A549 (cell line): ENCODE results near the gene PLEKHA4. TPM values are rescaled to one million over a fixed set of nuclear protein-coding genes. Genes with fewer than 3 reads are reported as not detected.
"Not testable (repeated sequence)": the region's sequence is repeated elsewhere in the genome, so short reads cannot be mapped to it uniquely, and the experiment has no call there.

ENCODE experiments used
- ATAC-seq, 2 experiments: fragments of 200-7000 bp in 1 of 2; fragments of >200 bp in 1 of 2; cut with Nextera tagmentation in 1 of 2; cut with Tn5 transposase in 1 of 2; 3 replicates each; pipeline versions ENCODE4 v1.8.0 to v1.9.1; 2018 to 2020; ENCODE audit warnings: mild to moderate bottlenecking in 1 of 2, moderate library complexity in 1 of 2
- CTCF ChIA-PET: fragments of 300-600 bp; sonication (Branson Sonifier 250); formaldehyde crosslinking; extraction: SDS; loops from one replicate; lab custom pipeline; 2021; ENCODE audit warnings: antibody characterized with exemption, inconsistent platforms; lab: Yijun Ruan, JAX
- POLR2A ChIA-PET: fragments of 350-600 bp; formaldehyde crosslinking; extraction: SDS; loops from one replicate; lab custom pipeline; 2021; ENCODE audit warnings: antibody characterized with exemption, inconsistent platforms; lab: Yijun Ruan, JAX
- DNase-seq, 2 experiments: peaks; one replicate each; pipeline versions ENCODE4 v3.0.0 to v3.0.0-alpha.2; 2011 to 2016; ENCODE audit warnings: low read depth in 1 of 2, low spot score in 1 of 2
- FAIRE-seq: peaks from 2 replicates; lab custom pipeline; 2011; peaks lifted over from hg19 to GRCh38; lab: Jason Lieb, UNC
- H3K27ac ChIP-seq, 2 experiments: fragments of >200 bp; sonication (Bioruptor Twin); formaldehyde crosslinking; 3 replicates each; pipeline ENCODE4 v1.5.1; 2016 to 2017
- H3K4me1 ChIP-seq: fragments of >200 bp; sonication (Bioruptor Twin); formaldehyde crosslinking; 3 replicates; pipeline ENCODE4 v1.6.1; 2016
- H3K4me2 ChIP-seq: fragments of >200 bp; sonication (Bioruptor Twin); formaldehyde crosslinking; 3 replicates; pipeline ENCODE4 v1.6.1; 2016
- H3K4me3 ChIP-seq: fragments of >200 bp; sonication (Bioruptor Twin); formaldehyde crosslinking; 3 replicates; pipeline ENCODE4 v1.5.1; 2016
- H3K9me3 ChIP-seq: fragments of >200 bp; sonication (Bioruptor Twin); formaldehyde crosslinking; 3 replicates; pipeline ENCODE4 v1.6.1; 2016
- CTCF ChIP-seq: fragments of >200 bp; sonication (Bioruptor Twin); formaldehyde crosslinking; IDR thresholded peaks from 3 replicates; pipeline ENCODE4 v1.5.1; 2016
- FOSB ChIP-seq: fragments of 250-450 bp; sonication (Bioruptor Pico); IDR thresholded peaks from 2 replicates; pipeline ENCODE4 v1.5.0; 2020; ENCODE audit warnings: mild to moderate bottlenecking, moderate library complexity
- HDAC2 ChIP-seq: fragments of 200-600 bp; sonication (generic); IDR thresholded peaks from 2 replicates; pipeline ENCODE4 v1.6.1; 2016
- HOXA7 ChIP-seq: fragments of 250-450 bp; sonication (Bioruptor Pico); IDR thresholded peaks from 2 replicates; pipeline ENCODE4 v1.5.0; 2020; ENCODE audit warnings: mild to moderate bottlenecking, moderate library complexity
- HOXB5 ChIP-seq: fragments of 250-450 bp; sonication (Bioruptor Pico); IDR thresholded peaks from 2 replicates; pipeline ENCODE4 v1.5.0; 2020; ENCODE audit warnings: mild to moderate bottlenecking, moderate library complexity
- JUN ChIP-seq, 2 experiments: fragments of >200 bp; sonication (Bioruptor Twin); formaldehyde crosslinking; IDR thresholded peaks; 2 replicates in 1 of 2; 3 replicates in 1 of 2; pipeline ENCODE4 v1.6.1; 2016 to 2017
- JUNB ChIP-seq: fragments of >200 bp; sonication (Bioruptor Twin); formaldehyde crosslinking; IDR thresholded peaks from 2 replicates; pipeline ENCODE4 v1.6.1; 2016
- KDM5A ChIP-seq: fragments of 200-600 bp; sonication (generic); IDR thresholded peaks from 2 replicates; pipeline ENCODE4 v1.6.1; 2016; ENCODE audit warnings: antibody characterized with exemption, mild to moderate bottlenecking
- MAZ ChIP-seq: fragments of 150-350 bp; IDR thresholded peaks from 2 replicates; pipeline ENCODE4 v1.6.1; 2014; ENCODE audit warnings: antibody characterized with exemption, low read depth, low read length, borderline replicate concordance
- NR3C1 ChIP-seq: fragments of >200 bp; sonication (Bioruptor Twin); formaldehyde crosslinking; IDR thresholded peaks from 3 replicates; pipeline ENCODE4 v1.6.1; 2017
- POLR2A ChIP-seq: IDR thresholded peaks from 2 replicates; pipeline ENCODE4 v1.6.1; 2012; ENCODE audit warnings: mild to moderate bottlenecking, low read length
- POLR2AphosphoS2 ChIP-seq: conservative IDR thresholded peaks from 2 replicates; pipeline ENCODE4 v1.6.1; 2012; ENCODE audit warnings: low read length, improper control_type of control experiment, inconsistent platforms
- RARB ChIP-seq: fragments of 250-450 bp; sonication (Bioruptor Pico); IDR thresholded peaks from 2 replicates; pipeline ENCODE4 v1.8.0; 2021; ENCODE audit warnings: mild to moderate bottlenecking, moderate library complexity
- RFX5 ChIP-seq: fragments of 450-650 bp; IDR thresholded peaks from 2 replicates; pipeline ENCODE4 v1.7.1; 2014; ENCODE audit warnings: antibody characterized with exemption, mild to moderate bottlenecking, moderate library complexity
- RNF2 ChIP-seq: fragments of 200-600 bp; sonication (generic); IDR thresholded peaks from 2 replicates; pipeline ENCODE4 v1.6.1; 2016; ENCODE audit warnings: low read depth, mild to moderate bottlenecking, antibody characterized with exemption, moderate library complexity, borderline replicate concordance
- TFCP2L1 ChIP-seq: fragments of 250-450 bp; sonication (Bioruptor Pico); IDR thresholded peaks from 2 replicates; pipeline ENCODE4 v1.5.0; 2021; ENCODE audit warnings: mild to moderate bottlenecking
- TP53 ChIP-seq: fragments of 250-450 bp; sonication (Bioruptor Pico); IDR thresholded peaks from 2 replicates; pipeline ENCODE4 v1.5.0; 2021; ENCODE audit warnings: mild to moderate bottlenecking, moderate library complexity
- ZNF302 ChIP-seq: fragments of 250-450 bp; sonication (Bioruptor Pico); IDR thresholded peaks from 2 replicates; pipeline ENCODE4 v1.9.0; 2021; ENCODE audit warnings: inconsistent platforms, mild to moderate bottlenecking, moderate library complexity
- WGBS: methylation state at CpG from one replicate; pipeline ENCODE4 v1.1.6; 2017; ENCODE audit errors: missing lambda C conversion rate; 5-methylcytosine and 5-hydroxymethylcytosine counted together
- polyA plus RNA-seq, 4 experiments: library from polyadenylated mRNA; depleted of rRNA in 3 of 4; stranded (reverse); fragments of >200 nt; fragmentation: RNase III in 1 of 4; extraction: RNeasy Plus Mini Kit Qiagen cat#74134 plus additional on column Dnase treatment in 1 of 4; gene quantifications; 2 replicates in 3 of 4; 3 replicates in 1 of 4; pipeline ENCODE4 v1.2.3, GENCODE V29; 2011 to 2017
- TF ChIP-seq, protein P1 (sequence below): fragments of >200 bp; sonication (Bioruptor Twin); formaldehyde crosslinking; IDR thresholded peaks from 2 replicates; pipeline ENCODE4 v1.6.1; 2016
- TF ChIP-seq, protein P2 (sequence below): fragments of 250-450 bp; sonication (Bioruptor Pico); IDR thresholded peaks from 2 replicates; pipeline ENCODE4 v1.5.0; 2021; ENCODE audit warnings: mild to moderate bottlenecking, moderate library complexity, borderline replicate concordance

The PLEKHA4 gene
- polyA plus RNA-seq, 2 of the 4 experiments (the other 2 are of a cell fraction): 0.34 to 0.46 TPM

DNA sequence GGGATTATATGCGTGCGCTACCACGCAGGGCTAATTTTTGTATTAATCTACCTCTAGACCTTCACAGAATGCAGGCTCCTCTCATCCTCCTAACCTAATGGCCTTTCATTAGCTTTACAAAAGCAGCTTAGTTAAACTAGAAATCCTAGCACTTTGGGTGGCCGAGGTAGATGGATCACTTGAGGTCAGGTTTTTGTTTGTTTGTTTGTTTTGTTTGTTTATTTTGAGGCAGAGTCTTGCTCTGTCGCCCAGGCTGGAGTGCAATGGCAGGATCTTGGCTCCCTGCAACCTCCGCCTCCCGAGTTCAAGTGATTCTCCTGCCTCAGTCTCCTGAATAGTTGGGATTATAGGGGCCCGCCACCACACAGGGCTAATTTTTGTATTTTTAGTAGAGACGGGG, 11.3 kb upstream of the PLEKHA4 start:
- ATAC-seq: not testable (repeated sequence)

DNA sequence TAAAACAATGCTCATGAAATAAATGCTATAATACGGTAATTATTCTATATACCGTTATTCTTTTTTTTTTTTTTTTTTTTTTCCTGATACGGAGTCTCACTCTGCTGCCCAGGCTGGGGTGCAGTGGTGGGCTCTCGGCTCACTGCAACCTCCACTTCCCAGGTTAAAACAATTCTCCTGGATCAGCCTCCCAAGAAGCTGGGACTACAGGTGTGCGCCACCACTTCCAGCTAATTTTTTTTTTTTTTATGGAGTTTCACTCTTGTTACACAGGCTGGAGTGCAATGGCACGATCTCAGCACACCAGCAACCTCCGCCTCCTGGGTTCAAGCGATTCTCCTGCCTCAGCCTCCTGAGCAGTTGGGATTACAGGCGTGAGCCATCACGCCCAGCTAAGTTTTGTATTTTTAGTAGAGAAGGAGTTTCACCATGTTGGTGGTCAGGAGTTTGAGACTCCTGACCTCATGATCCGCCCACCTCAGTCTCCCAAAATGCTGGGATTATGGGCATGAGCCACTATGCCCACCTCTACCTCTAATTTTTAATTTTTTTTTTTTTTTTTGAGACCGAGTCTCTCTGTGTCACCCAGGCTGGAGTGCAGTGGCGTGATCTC, 10.7 kb upstream of the PLEKHA4 start:
- TF ChIP-seq RARB (CRISPR knock-in tag) (no peak), ZNF302 (CRISPR knock-in tag) (no peak), TP53 (CRISPR knock-in tag) (no peak), RFX5 (no peak), JUNB (no peak), TFCP2L1 (CRISPR knock-in tag) (0 out of 2 replicates have a peak, but pooled peaks have one; percentile 25), CTCF (no peak), POLR2A (no peak)
- TF ChIP-seq, protein P1, sequence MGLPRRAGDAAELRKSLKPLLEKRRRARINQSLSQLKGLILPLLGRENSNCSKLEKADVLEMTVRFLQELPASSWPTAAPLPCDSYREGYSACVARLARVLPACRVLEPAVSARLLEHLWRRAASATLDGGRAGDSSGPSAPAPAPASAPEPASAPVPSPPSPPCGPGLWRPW: no peak
- FAIRE-seq (no peak), ATAC-seq (no peak), DNase-seq (peak in 1 of 2 experiments; percentile 26)
- Histone ChIP-seq H3K9me3 (no peaks in the 10 kb centered on the region), H3K27ac (no peak overlapping the region), H3K4me3 (no peak overlapping the region), H3K4me1 (peaks cover 16% of the 10 kb centered on the region), H3K4me2 (no peak overlapping the region)
- ChIA-PET CTCF (interaction anchor here (0.6 to 13.7 kb wide), 8 partner anchors 21 to 234 kb away, joined by 3 to 121 read pairs (median 4); partner anchors contain the start of genes BAX, GYS1, NUCB1 and RUVBL2), POLR2A (interaction anchor here (0.7 to 3.0 kb wide), 3 partner anchors 21 to 75 kb away, joined by 5 to 14 read pairs (median 7); partner anchors contain the start of genes BAX and NUCB1)
- whole genome bisulfite sequencing: 95% methylated on average over 13 of the region's 13 CpGs

More for the DNA sequence above, 11.3 kb upstream of the PLEKHA4 start:
- not testable (repeated sequence) for H3K4me3 ChIP-seq, H3K27ac ChIP-seq, FAIRE-seq, H3K9me3 ChIP-seq, DNase-seq, H3K4me2 ChIP-seq
- peaks cover 13% of the 10 kb centered on the region for H3K4me1 ChIP-seq
- 81% methylated on average over 9 of the region's 9 CpGs for WGBS
- ChIA-PET CTCF (interaction anchor here (0.9 to 13.7 kb wide), 5 partner anchors 20 to 92 kb away, joined by 3 to 121 read pairs (median 4); partner anchors contain the start of gene NUCB1), POLR2A (interaction anchor here (1.2 to 3.0 kb wide), 3 partner anchors 10 to 75 kb away, joined by 3 to 14 read pairs (median 7); partner anchors contain the start of genes BAX and NUCB1)
- TF ChIP-seq, protein P2, sequence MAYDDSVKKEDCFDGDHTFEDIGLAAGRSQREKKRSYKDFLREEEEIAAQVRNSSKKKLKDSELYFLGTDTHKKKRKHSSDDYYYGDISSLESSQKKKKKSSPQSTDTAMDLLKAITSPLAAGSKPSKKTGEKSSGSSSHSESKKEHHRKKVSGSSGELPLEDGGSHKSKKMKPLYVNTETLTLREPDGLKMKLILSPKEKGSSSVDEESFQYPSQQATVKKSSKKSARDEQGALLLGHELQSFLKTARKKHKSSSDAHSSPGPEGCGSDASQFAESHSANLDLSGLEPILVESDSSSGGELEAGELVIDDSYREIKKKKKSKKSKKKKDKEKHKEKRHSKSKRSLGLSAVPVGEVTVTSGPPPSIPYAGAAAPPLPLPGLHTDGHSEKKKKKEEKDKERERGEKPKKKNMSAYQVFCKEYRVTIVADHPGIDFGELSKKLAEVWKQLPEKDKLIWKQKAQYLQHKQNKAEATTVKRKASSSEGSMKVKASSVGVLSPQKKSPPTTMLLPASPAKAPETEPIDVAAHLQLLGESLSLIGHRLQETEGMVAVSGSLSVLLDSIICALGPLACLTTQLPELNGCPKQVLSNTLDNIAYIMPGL: peak; percentile 49; the same call in 1 of the 2 replicates
- TF ChIP-seq FOSB (CRISPR knock-in tag) (peak; percentile 69; the same call in 1 of the 2 replicates), HOXA7 (peak; percentile 74), JUN (IDR thresholded peaks at IDR 0.05) (peak in 1 of 2 experiments; percentile 8; a peak in 1 of 5 replicates), POLR2AphosphoS2 (peak; percentile 13), HOXB5 (CRISPR knock-in tag) (0 out of 2 replicates have a peak, but pooled peaks have one; percentile 9)

- H3K4me2 ChIP-seq: no peak overlapping the region
- POLR2A ChIA-PET: interaction anchor here (0.5 to 1.7 kb wide), 4 partner anchors 20 to 150 kb away, joined by 3 to 7 read pairs (median 4); partner anchors contain the start of genes BAX and TULP2
- no peaks in the 10 kb centered on the region for H3K9me3 ChIP-seq
- no peak overlapping the region for H3K4me3 ChIP-seq
- ATAC-seq (peak in 1 of 2 experiments; percentile 0; a peak in 1 of 6 replicates), DNase-seq (peak in 1 of 2 experiments; percentile 51), FAIRE-seq (no peak)
- CTCF ChIA-PET: interaction anchor here (0.7 to 13.7 kb wide), 8 partner anchors 22 to 115 kb away, joined by 3 to 121 read pairs (median 4); partner anchors contain the start of genes BAX, GYS1, NUCB1 and RUVBL2
- H3K27ac ChIP-seq: no peak overlapping the region
- peaks cover 22% of the 10 kb centered on the region for H3K4me1 ChIP-seq
- WGBS: 89% methylated on average over 11 of the region's 11 CpGs
- TF ChIP-seq KDM5A (no peak), RARB (CRISPR knock-in tag) (peak; percentile 66), HOXA7 (peak; percentile 94), FOSB (CRISPR knock-in tag) (peak; percentile 72; the same call in 1 of the 2 replicates), NR3C1 (no peak), TP53 (CRISPR knock-in tag) (peak; percentile 88; the same call in 1 of the 2 replicates), TFCP2L1 (CRISPR knock-in tag) (peak; percentile 94), RNF2 (no peak), POLR2AphosphoS2 (peak; percentile 92), HDAC2 (no peak), MAZ (peak; percentile 60; the same call in 1 of the 2 replicates)
- TF ChIP-seq, protein P2: peak; percentile 75; the same call in 1 of the 2 replicates
Observed at GRCh38 chr19:48878196-48879024, 10.0 kb upstream of the PLEKHA4 start.
